HG02571 (cell line): ENCODE measurements around the gene BCL7A.
"Not testable (repeated sequence)": the region's sequence is repeated elsewhere in the genome, so short reads cannot be mapped to it uniquely, and the experiment has no call there.

ENCODE experiments used
- ATAC-seq: cut with Tn5 transposase; IDR thresholded peaks from one replicate; pipeline ENCODE4 v1.9.1; 2021; ENCODE audit warnings: mild to moderate bottlenecking, moderate library complexity; ENCODE audit not compliant: unreplicated experiment

BCL7A gene

DNA sequence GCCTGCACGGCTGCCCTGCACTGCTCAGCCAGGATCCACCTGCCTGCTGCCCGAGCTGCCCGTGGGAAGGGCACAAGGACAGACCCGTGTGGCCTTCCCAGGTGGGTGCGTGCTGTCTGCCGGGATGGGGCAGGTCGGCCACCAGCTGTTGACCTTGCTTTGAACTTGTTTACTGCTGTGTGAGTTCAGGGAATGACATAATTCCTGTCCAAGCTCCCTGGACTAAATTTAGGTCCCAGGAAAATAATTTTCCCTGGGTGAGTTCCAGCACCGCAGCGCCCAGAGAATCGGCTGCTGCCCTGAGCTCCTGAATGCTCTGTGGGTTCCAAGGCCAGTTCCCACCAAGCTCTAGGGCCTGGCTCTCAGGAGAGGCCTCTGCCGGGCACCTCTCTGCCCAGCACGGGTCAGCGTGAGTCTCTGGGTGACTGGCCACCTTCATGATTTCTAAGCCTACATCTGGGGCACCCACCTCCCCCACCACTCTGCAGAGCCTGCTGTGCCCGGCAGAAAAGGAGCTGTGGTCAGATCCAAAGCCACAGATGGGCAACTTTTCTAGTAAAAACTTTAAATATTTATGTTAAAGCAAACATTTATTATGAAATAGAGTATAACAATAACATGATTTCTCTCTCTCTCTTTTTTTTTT is 29.7 kb downstream of the BCL7A start:
- no peak for ATAC-seq

- no peak for ATAC-seq
Observed at GRCh38 chr12:122052285-122052684, 30.6 kb downstream of the BCL7A start.

- ATAC-seq, result no peak
Observed at GRCh38 chr12:122054842-122055520, 33.3 kb downstream of the BCL7A start.

DNA sequence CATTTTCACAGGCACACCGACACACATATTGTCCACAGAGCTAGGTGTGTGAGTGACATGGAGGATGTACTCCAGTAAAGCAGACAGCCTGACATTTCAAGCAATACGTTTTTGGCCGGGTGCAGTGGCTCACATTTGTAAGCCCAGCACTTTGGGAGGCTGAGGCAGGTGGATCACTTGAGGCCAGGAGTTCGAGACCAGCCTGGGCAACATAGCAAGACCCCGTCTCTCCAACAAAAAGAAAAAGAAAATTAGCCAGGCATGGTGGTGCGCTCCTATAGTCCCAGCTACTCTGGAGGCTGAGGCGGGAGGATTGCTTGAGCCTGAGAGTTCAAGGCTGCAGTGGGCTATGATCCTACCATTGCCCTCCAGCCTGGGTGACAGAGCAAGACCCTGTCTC is 34.7 kb downstream of the BCL7A start:
- not testable (repeated sequence) for ATAC-seq

- no peak for ATAC-seq
Observed at GRCh38 chr12:122057007-122057735, 35.5 kb downstream of the BCL7A start.

DNA sequence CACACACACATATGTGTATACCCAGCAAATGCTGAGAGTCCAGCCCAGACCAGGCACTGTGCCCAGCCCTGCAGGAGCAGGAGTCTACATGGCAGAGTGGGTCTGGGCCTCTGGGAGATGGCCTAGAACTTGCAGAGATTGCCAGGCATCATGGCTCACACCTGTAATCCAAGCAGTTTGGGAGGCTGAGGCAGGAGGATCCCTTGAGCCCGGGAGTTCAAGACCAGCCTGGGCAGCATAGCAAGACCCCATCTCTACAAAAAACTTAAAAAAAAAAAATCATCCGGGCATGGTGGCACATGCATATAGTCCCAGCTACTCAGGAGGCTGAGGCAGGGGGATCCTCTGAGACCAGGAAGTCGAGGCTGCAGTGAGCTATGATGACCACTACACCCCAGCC is 36.1 kb downstream of the BCL7A start:
- ATAC-seq, result no peak

DNA sequence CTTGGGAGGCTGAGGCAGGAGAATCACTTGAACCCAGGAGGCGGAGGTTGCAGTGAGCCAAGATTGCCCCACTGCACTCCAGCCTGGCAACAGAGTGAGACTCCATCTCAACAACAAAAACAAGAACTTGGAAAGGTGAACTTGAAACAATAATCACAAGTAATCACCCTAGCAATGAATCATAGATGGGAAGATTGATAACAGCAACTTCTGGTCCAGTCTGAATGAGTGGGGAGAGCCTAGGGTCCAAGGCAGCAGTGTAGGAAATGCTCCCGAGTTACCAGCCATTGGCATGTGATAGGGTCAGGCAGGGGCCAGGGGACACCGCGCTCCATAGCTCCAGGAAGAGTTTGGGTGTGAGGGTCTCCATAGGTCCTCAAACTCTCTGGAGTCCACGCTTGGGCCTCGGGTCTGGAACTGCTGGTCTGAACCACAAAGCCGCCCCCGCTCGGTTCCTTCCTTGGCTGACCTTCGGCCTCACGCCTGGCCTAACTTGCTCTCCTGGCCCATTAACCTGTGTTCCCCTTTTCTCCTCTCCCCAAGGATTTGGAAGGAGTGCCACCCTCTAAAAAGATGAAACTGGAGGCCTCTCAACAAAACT is 37.0 kb downstream of the BCL7A start:
- ATAC-seq, result no peak

DNA sequence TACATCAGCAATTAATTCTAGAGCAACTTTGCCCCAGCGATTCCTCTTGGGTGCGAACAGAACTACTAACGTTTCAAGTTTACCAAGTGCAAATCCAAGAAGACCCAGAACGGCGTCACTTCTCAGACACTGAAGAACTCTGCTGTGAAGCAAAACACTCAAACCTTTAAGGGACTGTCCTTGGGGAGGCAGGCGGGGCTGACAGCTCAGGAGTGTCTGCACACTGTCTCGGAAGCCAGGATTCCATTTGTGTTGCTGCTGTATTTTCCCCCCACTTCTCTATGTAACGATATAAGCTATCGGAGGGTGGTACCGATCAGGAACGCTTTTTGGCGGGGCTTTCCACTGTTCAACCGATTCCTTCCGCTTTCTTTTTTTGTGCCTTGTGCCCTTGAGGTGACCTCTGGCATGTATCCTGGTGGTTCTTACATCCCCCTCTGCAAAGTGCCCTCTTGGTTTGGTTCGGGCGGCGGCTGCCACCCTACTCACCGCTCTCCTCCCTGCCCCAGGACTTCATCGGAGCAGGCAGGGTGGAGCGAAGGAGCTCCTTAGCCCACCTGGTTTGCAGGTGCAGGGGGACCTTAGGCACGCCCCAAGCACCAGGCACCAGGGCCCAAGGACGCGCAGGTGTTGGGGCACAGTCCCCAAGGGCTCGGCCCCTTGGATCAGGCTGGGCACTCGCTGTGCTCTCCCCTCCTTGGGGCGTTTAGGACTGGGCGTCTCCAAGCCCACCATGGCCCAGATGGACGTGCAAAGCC is 37.7 kb downstream of the BCL7A start:
- ATAC-seq, result no peak

- ATAC-seq, result no peak
Observed at GRCh38 chr12:122060081-122060501, 38.4 kb downstream of the BCL7A start.

DNA sequence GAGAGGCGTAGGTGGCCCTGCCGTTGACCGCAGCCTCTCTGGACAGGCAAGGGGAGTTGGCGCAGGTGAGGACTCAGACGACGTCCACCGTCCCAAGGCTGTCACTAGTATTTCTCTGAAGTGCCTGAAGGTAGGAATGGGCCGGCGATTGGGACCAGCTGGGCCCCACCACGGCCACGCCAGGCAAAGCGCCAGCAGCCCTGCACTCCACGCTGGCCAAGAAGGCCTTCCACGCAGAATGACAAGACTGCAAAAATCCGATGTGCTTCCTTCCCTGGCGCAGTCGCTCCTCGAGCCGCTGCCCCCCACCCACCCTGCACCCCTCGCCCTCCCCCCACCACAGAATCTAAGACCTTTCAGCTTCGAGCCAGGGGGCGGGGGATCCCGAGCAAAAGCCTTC is 39.6 kb downstream of the BCL7A start:
- no peak for ATAC-seq

GRCh38 chr12:122062832-122063693 is 41.4 kb downstream of the BCL7A start:
- ATAC-seq, result no peak

- ATAC-seq, result no peak
Observed at GRCh38 chr12:122063694-122064024, 42.0 kb downstream of the BCL7A start.

GRCh38 chr12:122064025-122064777 is 42.5 kb downstream of the BCL7A start:
- no peak for ATAC-seq

DNA sequence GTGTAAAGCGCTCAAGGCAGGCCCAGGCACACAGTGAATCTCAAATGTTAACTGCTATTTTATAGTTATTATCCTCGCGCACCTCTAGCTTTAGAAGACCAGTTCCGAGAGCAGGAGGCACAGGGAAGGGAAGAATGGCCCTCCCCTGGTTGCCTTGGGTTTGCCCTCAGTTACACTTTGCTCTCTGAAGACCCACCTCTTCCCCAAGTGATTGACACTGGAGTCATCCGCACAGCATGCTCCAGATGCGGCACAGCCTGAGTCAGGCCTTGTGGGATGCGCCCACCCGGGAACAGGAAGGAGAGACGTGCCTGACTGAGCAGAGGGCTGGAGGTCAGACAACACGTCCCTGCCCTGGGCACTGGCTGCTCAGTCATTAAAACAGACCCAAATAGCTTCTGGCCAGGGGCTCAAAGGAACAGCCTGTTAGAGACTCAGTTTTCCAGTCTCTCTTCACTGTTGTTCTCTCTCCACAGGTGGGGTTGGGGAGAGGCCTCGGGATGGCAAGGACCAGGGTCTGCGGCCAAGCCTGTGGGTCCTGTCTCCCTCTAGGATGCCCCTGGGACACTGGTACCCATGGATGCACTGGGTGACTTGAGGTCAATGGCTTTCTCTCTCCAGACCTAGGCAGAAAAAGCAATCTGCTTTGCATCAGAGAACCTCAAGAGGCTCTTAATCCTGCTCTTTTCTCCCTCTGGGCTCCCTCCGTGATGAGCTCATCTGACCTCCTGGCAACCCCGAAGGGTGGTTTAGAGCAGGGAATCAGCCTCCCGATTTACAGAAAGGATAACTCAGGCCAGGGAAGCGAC is 43.3 kb downstream of the BCL7A start:
- no peak for ATAC-seq

DNA sequence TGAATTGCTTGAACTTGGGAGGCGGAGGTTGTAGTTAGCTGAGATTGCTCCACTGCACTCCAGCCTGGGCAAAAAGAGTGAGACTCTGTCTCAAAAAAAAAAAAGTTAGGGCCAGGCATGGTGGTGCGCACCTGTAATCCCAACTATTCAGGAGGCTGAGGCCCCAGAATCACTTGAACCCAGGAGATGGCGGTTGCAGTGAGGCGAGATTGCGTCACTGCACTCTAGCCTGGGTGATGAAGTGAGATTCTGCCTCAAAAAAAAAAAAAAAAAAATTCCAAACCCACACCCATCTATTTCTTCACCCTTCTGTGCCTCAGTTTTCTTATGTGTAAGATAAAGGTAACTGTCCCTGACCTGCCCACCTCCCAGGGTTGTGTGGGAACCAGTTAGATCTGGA is 45.9 kb downstream of the BCL7A start:
- ATAC-seq, result no peak

- peak; percentile 82 for ATAC-seq
Observed at GRCh38 chr12:122067966-122068365, 46.3 kb downstream of the BCL7A start.

DNA sequence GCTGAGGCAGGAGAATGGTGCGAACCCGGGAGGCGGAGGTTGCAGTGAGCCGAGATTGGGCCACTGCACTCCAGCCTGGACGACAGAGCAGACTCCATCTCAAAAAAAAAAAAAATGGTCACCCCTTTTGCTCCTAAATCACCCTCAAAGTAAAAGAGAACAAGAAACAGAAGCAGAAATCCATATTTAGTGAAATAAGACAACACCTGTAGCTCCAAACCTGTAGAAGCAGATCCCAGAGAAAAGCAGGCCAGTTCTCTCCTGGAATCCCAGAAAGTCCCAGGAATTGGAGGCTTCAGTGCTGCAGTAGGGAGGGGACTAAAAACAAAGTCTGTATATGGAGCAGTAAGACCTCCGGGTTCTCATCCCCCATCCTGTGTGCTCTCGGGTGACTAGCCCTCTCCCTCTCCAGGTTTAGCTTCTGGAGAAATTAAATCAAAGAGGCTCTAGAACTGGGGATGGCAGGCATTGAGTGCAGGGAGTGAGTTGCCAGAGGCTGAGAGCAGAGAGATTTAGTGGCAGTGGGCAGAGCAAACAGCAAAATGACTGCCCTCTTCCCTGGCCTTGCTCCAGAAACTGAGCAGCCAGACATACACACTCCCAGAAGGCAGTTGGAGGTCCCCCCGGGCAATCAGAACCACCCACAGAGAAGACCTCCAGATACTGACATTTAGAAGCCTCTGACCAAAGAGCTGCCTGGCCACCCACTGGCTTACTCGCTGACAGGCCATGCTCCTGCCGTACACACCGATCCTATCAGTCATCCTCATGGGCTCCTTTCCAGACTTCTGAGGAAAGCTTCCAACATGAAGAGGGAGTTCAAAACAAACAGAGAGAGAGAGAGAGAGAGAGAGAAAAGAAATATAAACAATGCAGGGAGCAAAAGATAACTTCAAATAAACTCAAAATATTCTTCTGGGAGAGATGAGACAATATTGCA is 50.6 kb downstream of the BCL7A start:
- no peak for ATAC-seq

DNA sequence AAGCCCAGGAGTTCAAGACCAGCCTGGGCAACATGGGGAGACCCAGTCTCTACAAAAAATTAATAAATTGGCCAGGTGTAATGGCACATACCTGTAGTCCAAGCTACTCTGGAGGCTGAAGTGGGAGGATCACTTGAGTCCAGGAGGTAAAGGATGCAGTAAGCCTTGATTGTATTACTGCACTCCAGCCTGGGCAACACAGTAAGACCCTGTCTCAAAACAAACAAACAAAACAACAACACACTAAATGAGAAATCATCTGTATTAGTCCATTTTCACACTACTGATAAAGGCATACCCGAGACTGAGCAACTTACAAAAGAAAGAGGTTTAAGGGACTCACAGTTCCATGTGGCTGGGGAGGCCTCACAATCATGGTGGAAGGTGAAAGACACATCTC is 52.1 kb downstream of the BCL7A start:
- ATAC-seq, result no peak
